ENCODE data around the gene SYCE3.

The SYCE3 gene

GRCh38 chr22:50600967-50601668 lies 38.4 kb upstream of the SYCE3 start:
- Histone ChIP-seq H3K4me1 (ENCODE audit: control insufficient read depth in 1 of 2, insufficient read depth in 2 of 2, low read length in 2 of 2) (peaks cover 3 to 4% of the 10 kb centered on the region in 2 donors), H3K27me3 (ENCODE audit: control insufficient read depth in 1 of 2, insufficient read depth in 2 of 2, low read length in 2 of 2) (peaks cover 27 to 35% of the 10 kb centered on the region in 2 donors), H3K9ac (ENCODE audit: low read depth in 1 of 2, low read length in 2 of 2) (no peak overlapping the region), H3K4me3 (ENCODE audit: low read depth in 1 of 2, low read length in 2 of 2) (no peak overlapping the region), H3K36me3 (ENCODE audit: control insufficient read depth in 1 of 2, insufficient read depth in 2 of 2, low read length in 2 of 2) (no peaks in the 10 kb centered on the region), H3K9me3 (ENCODE audit: control insufficient read depth in 1 of 2, low read length in 2 of 2) (no peaks in the 10 kb centered on the region), H3K27ac (ENCODE audit: low read depth, low read length) (no peak overlapping the region)

GRCh38 chr22:50600538-50600937 lies 37.8 kb upstream of the SYCE3 start, which contains the start of gene MAPK8IP2:
TSS of gene MAPK8IP2 (plus strand) at chr22:50600793. CDS start at chr22:50600819, 26 bp downstream.
- Histone ChIP-seq H3K9ac (ENCODE audit: low read depth in 1 of 2, low read length in 2 of 2) (no peak within 1 kb of the TSS), H3K4me3 (ENCODE audit: low read depth in 1 of 2, low read length in 2 of 2) (peak within 1 kb of the TSS in 1 of 2 donors; percentile 28), H3K36me3 (ENCODE audit: control insufficient read depth in 1 of 2, insufficient read depth in 2 of 2, low read length in 2 of 2) (no peaks in the 10 kb centered on the region), H3K27ac (ENCODE audit: low read depth, low read length) (no peak within 1 kb of the TSS), H3K27me3 (ENCODE audit: control insufficient read depth in 1 of 2, insufficient read depth in 2 of 2, low read length in 2 of 2) (peaks cover 23 to 35% of the 10 kb centered on the region in 2 donors), H3K4me1 (ENCODE audit: control insufficient read depth in 1 of 2, insufficient read depth in 2 of 2, low read length in 2 of 2) (peaks cover 3 to 4% of the 10 kb centered on the region in 2 donors), H3K9me3 (ENCODE audit: control insufficient read depth in 1 of 2, low read length in 2 of 2) (no peaks in the 10 kb centered on the region)

GRCh38 chr22:50599816-50600455 lies 37.2 kb upstream of the SYCE3 start:
- peaks cover 18 to 35% of the 10 kb centered on the region in 2 donors for H3K27me3 ChIP-seq (ENCODE audit: control insufficient read depth in 1 of 2, insufficient read depth in 2 of 2, low read length in 2 of 2)

GRCh38 chr22:50597097-50597496 lies 34.4 kb upstream of the SYCE3 start:
- Histone ChIP-seq H3K9me3 (ENCODE audit: control insufficient read depth in 1 of 2, low read length in 2 of 2) (no peaks in the 10 kb centered on the region), H3K36me3 (ENCODE audit: control insufficient read depth in 1 of 2, insufficient read depth in 2 of 2, low read length in 2 of 2) (no peaks in the 10 kb centered on the region), H3K4me1 (ENCODE audit: control insufficient read depth in 1 of 2, insufficient read depth in 2 of 2, low read length in 2 of 2) (peaks cover 3 to 4% of the 10 kb centered on the region in 2 donors), H3K27ac (ENCODE audit: low read depth, low read length) (no peak overlapping the region), H3K9ac (ENCODE audit: low read depth in 1 of 2, low read length in 2 of 2) (no peak overlapping the region), H3K27me3 (ENCODE audit: control insufficient read depth in 1 of 2, insufficient read depth in 2 of 2, low read length in 2 of 2) (peaks cover 4 to 17% of the 10 kb centered on the region in 2 donors), H3K4me3 (ENCODE audit: low read depth in 1 of 2, low read length in 2 of 2) (no peak overlapping the region)

More at GRCh38 chr22:50599816-50600455, 37.2 kb upstream of the SYCE3 start:
- H3K4me3 ChIP-seq (ENCODE audit: low read depth in 1 of 2, low read length in 2 of 2) = peak overlapping the region in 1 of 2 donors; percentile 28
- H3K9me3 ChIP-seq (ENCODE audit: control insufficient read depth in 1 of 2, low read length in 2 of 2) = no peaks in the 10 kb centered on the region
- H3K36me3 ChIP-seq (ENCODE audit: control insufficient read depth in 1 of 2, insufficient read depth in 2 of 2, low read length in 2 of 2) = no peaks in the 10 kb centered on the region
- H3K27ac ChIP-seq (ENCODE audit: low read depth, low read length) = no peak overlapping the region
- H3K9ac ChIP-seq (ENCODE audit: low read depth in 1 of 2, low read length in 2 of 2) = no peak overlapping the region
- H3K4me1 ChIP-seq (ENCODE audit: control insufficient read depth in 1 of 2, insufficient read depth in 2 of 2, low read length in 2 of 2) = peaks cover 3 to 4% of the 10 kb centered on the region in 2 donors

GRCh38 chr22:50595189-50595588 lies 32.5 kb upstream of the SYCE3 start:
- no peaks in the 10 kb centered on the region for H3K36me3 ChIP-seq (ENCODE audit: control insufficient read depth in 1 of 2, insufficient read depth in 2 of 2, low read length in 2 of 2)
- H3K27ac ChIP-seq (ENCODE audit: low read depth, low read length) = no peak overlapping the region
- no peak overlapping the region for H3K9ac ChIP-seq (ENCODE audit: low read depth in 1 of 2, low read length in 2 of 2)
- H3K4me1 ChIP-seq (ENCODE audit: control insufficient read depth in 1 of 2, insufficient read depth in 2 of 2, low read length in 2 of 2) = peaks cover 3 to 4% of the 10 kb centered on the region in 2 donors
- H3K4me3 ChIP-seq (ENCODE audit: low read depth in 1 of 2, low read length in 2 of 2) = no peak overlapping the region
- no peaks in the 10 kb centered on the region for H3K9me3 ChIP-seq (ENCODE audit: control insufficient read depth in 1 of 2, low read length in 2 of 2)
- peaks cover 4 to 12% of the 10 kb centered on the region in 2 donors for H3K27me3 ChIP-seq (ENCODE audit: control insufficient read depth in 1 of 2, insufficient read depth in 2 of 2, low read length in 2 of 2)

GRCh38 chr22:50587407-50587806 lies 24.7 kb upstream of the SYCE3 start:
- H3K4me1 ChIP-seq (ENCODE audit: control insufficient read depth in 1 of 2, insufficient read depth in 2 of 2, low read length in 2 of 2) = peaks cover 6 to 8% of the 10 kb centered on the region in 2 donors
- H3K9ac ChIP-seq (ENCODE audit: low read depth in 1 of 2, low read length in 2 of 2) = no peak overlapping the region
- no peak overlapping the region for H3K27ac ChIP-seq (ENCODE audit: low read depth, low read length)
- H3K9me3 ChIP-seq (ENCODE audit: control insufficient read depth in 1 of 2, low read length in 2 of 2) = no peaks in the 10 kb centered on the region
- H3K36me3 ChIP-seq (ENCODE audit: control insufficient read depth in 1 of 2, insufficient read depth in 2 of 2, low read length in 2 of 2) = no peaks in the 10 kb centered on the region
- H3K27me3 ChIP-seq (ENCODE audit: control insufficient read depth in 1 of 2, insufficient read depth in 2 of 2, low read length in 2 of 2) = no peaks in the 10 kb centered on the region
- H3K4me3 ChIP-seq (ENCODE audit: low read depth in 1 of 2, low read length in 2 of 2) = no peak overlapping the region

GRCh38 chr22:50586416-50586815 lies 23.7 kb upstream of the SYCE3 start:
- H3K27me3 ChIP-seq (ENCODE audit: control insufficient read depth in 1 of 2, insufficient read depth in 2 of 2, low read length in 2 of 2) = no peaks in the 10 kb centered on the region
- H3K9me3 ChIP-seq (ENCODE audit: control insufficient read depth in 1 of 2, low read length in 2 of 2) = no peaks in the 10 kb centered on the region
- no peak overlapping the region for H3K9ac ChIP-seq (ENCODE audit: low read depth in 1 of 2, low read length in 2 of 2)
- H3K27ac ChIP-seq (ENCODE audit: low read depth, low read length) = no peak overlapping the region
- no peak overlapping the region for H3K4me3 ChIP-seq (ENCODE audit: low read depth in 1 of 2, low read length in 2 of 2)
- H3K4me1 ChIP-seq (ENCODE audit: control insufficient read depth in 1 of 2, insufficient read depth in 2 of 2, low read length in 2 of 2) = peaks cover 11 to 15% of the 10 kb centered on the region in 2 donors
- H3K36me3 ChIP-seq (ENCODE audit: control insufficient read depth in 1 of 2, insufficient read depth in 2 of 2, low read length in 2 of 2) = no peaks in the 10 kb centered on the region

GRCh38 chr22:50585781-50586180 lies 23.1 kb upstream of the SYCE3 start:
- H3K27ac ChIP-seq (ENCODE audit: low read depth, low read length) = no peak overlapping the region
- peaks cover 0 to 4% of the 10 kb centered on the region in 2 donors for H3K36me3 ChIP-seq (ENCODE audit: control insufficient read depth in 1 of 2, insufficient read depth in 2 of 2, low read length in 2 of 2)
- no peaks in the 10 kb centered on the region for H3K27me3 ChIP-seq (ENCODE audit: control insufficient read depth in 1 of 2, insufficient read depth in 2 of 2, low read length in 2 of 2)
- H3K4me1 ChIP-seq (ENCODE audit: control insufficient read depth in 1 of 2, insufficient read depth in 2 of 2, low read length in 2 of 2) = peaks cover 16 to 18% of the 10 kb centered on the region in 2 donors
- no peak overlapping the region for H3K9ac ChIP-seq (ENCODE audit: low read depth in 1 of 2, low read length in 2 of 2)
- no peak overlapping the region for H3K4me3 ChIP-seq (ENCODE audit: low read depth in 1 of 2, low read length in 2 of 2)
- H3K9me3 ChIP-seq (ENCODE audit: control insufficient read depth in 1 of 2, low read length in 2 of 2) = no peaks in the 10 kb centered on the region

- H3K4me1 ChIP-seq (ENCODE audit: control insufficient read depth in 1 of 2, insufficient read depth in 2 of 2, low read length in 2 of 2) = peaks cover 16 to 18% of the 10 kb centered on the region in 2 donors
- H3K36me3 ChIP-seq (ENCODE audit: control insufficient read depth in 1 of 2, insufficient read depth in 2 of 2, low read length in 2 of 2) = peaks cover 0 to 7% of the 10 kb centered on the region in 2 donors
- no peak overlapping the region for H3K9ac ChIP-seq (ENCODE audit: low read depth in 1 of 2, low read length in 2 of 2)
- H3K9me3 ChIP-seq (ENCODE audit: control insufficient read depth in 1 of 2, low read length in 2 of 2) = no peaks in the 10 kb centered on the region
- H3K4me3 ChIP-seq (ENCODE audit: low read depth in 1 of 2, low read length in 2 of 2) = no peak overlapping the region
- no peak overlapping the region for H3K27ac ChIP-seq (ENCODE audit: low read depth, low read length)
- H3K27me3 ChIP-seq (ENCODE audit: control insufficient read depth in 1 of 2, insufficient read depth in 2 of 2, low read length in 2 of 2) = no peaks in the 10 kb centered on the region
Observed at GRCh38 chr22:50585238-50585637, 22.5 kb upstream of the SYCE3 start.

Measured in duodenal mucosa (tissue), 2 donors.